ENCODE data around the gene TMC8.

GRCh38 chr17:78173097-78173715 is 42.6 kb downstream of the TMC8 start:
- no peak for TF ChIP-seq CTCF (conservative IDR thresholded peaks at IDR 0.05; ENCODE audit: low read depth, low read length)
- TF ChIP-seq EZH2 (IDR thresholded peaks at IDR 0.05; ENCODE audit: borderline replicate concordance, low read depth, low read length, poor library complexity, severe bottlenecking): no peak
